NT2/D1 (cell line): ENCODE measurements around the gene ANKRD55.

Experiments used
- SUZ12 ChIP-seq: IDR thresholded peaks from 2 replicates; pipeline ENCODE4 v1.6.1; 2011; ENCODE audit not compliant: insufficient read length, insufficient read depth; ENCODE audit errors: extremely low read depth
- YY1 ChIP-seq: IDR thresholded peaks from 2 replicates; pipeline ENCODE4 v1.6.1; 2011; ENCODE audit not compliant: insufficient read length, insufficient read depth
- ZNF274 ChIP-seq: IDR thresholded peaks from 2 replicates; pipeline ENCODE4 v1.6.1; 2011; ENCODE audit warnings: mild to moderate bottlenecking, low read depth, low read length

GRCh38 chr5:56160723-56161438 is 72.2 kb downstream of the ANKRD55 start:
- TF ChIP-seq SUZ12: no peak
- TF ChIP-seq YY1: no peak
- TF ChIP-seq ZNF274: no peak
